Fibroblast of peridontal ligament (primary cell): ENCODE results near the gene INSR.
"Not testable (repeated sequence)": the region's sequence is repeated elsewhere in the genome, so short reads cannot be mapped to it uniquely, and the experiment has no call there.

ENCODE experiments used
- DNase-seq: peaks from one replicate; pipeline ENCODE4 v3.0.0-alpha.2; 2010; ENCODE audit errors: extremely low read depth

The INSR gene

DNA sequence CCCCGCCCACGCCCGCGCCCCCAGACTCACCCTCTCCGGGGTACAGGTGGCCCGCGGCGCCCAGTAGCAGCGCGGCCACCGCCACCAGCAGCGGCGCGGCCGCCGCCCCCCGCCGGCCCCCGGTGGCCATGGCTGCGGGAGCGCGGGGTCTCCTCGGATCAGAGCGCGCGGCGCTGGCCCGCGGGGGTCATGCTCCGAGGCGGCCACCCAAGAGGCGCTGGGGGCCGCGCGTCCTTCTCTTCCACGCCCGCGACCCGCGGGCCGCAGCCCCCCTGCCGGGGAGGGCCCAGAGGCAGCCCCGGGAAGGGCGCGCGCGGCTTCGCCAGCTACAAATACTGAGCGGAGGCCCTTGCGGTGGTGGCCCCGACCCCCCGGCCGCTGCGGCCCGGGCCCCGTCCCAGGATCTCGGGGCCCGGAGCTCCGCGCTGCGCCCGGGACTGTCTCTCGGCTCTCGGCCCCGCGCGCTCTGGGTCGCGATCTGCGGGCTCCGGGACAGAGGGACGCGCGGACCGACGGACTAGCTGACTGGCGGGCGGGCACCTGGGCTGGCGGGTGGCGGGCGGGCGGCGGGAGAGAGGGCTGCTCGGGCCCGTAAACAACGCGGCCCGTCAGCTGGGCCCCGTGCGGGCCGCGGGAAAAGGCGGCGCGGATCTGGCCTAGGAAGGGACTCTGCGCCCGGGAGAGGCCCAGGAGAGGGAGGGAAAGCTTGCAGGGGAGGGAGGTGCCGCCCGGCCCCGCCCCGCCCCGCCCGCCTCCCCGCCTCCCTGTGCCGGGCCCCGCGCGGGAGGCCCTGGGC lies at the start of gene INSR:
Gene INSR (minus strand): TSS at position 653 of the 796 bp plus-strand sequence. CDS start 523 bp downstream, at position 130.
- DNase-seq: peak; percentile 82

DNA sequence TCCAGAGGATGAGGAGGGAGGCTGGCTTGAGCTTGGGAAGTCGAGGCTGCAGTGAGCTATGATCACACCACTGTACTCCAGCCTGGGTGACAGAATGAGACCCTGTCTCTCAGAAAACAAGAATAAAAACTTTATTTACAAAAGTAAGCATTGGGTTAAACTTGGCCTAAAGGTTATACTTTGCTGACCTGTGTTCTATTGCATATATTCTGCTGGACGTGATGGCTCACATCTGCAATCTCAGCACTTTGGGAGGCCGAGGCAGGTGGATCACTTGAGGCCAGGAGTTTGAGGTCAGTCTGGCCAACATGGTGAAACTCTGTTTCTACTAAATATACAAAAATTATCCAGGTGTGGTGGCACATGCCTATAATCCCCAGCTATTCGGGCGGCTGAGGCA lies 47.9 kb upstream of the INSR start:
- no peak for DNase-seq

- peak; percentile 79 for DNase-seq
Measured at GRCh38 chr19:7340959-7341837, 47.0 kb upstream of the INSR start.

DNA sequence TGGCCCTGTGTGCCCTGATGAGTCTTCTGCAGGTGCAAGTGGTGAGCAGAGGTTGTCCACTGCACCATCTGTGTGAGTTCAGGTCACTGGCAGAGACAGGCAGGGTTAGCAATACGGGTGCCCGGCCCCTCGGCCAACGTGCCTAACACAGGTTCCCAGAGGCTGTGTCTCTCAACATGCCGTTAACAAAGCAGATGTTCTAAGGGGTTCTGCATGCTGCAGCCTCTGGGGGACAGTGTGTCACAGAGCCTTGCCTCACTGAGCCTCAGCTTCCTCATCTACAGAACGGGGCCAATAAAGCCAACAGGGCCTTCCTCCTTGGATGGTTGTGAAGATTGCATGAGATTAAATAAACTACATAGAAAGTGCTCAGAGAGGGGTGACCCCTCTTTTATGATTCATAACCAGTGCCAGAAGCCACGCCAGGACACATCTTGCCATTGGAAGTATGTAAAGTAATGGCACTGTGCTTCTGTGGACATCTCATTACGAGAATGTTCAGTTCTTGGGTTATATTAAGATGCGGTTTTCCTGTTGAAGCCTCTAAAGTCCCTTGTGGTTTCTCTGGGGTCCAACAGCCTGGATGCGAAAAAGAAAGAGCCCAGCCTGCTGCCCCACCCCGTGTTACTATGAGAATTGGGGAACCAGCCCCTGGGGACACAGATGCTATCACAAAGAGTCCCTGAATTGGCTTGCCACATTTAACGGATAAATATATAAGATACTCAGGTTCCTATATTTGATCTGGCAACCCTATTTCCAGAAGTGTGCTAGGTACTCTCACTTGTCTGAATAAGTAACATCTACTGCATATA lies 43.4 kb upstream of the INSR start:
- no peak for DNase-seq

DNA sequence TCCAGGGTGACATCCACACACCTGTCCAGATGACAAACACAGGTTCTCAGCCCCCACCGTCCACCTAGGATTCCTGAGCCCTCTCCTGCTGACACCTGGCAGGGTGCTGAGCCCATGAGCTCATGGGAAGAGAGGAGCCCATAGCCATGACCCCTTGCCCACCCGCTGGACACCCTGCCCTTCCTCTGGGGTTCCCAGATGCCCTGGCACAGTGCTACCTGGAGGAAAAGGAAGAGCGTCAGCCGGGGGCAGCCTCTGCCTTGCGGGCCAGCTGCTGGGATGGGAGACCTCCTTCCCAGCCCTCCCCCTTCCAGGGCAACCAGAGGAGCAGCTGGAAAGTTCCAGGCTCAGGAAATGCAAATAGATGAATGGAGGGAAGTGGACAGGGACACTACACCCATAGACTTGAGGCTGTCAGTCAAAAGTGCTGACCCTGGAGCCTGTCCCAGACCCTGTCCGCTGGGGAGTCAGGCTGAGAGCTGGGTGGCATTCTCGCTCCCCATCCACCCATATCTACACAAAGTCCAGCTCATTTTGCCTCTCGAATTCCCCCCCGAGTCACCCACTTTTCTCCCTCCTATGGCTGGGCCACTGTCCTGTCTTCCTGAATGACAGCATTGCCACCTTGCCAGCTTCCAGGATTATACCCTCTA lies 42.2 kb upstream of the INSR start:
- DNase-seq: no peak

- no peak for DNase-seq
Measured at GRCh38 chr19:7333198-7334118, 39.2 kb upstream of the INSR start.

DNA sequence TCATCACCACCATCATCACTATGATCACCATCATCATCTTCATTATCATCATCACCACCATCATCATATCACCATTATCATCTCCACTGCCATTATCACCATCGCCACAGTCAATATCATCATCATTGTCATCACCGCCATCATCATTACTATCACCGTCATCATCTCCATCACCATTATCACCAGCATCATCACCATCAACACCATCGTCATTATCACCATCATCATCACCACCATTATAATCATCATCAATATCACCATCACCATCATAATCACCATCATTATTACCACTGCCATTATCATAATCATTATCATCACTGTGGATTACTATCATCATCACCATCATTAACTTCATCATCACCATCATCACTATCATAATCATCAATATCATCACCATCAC lies 37.2 kb upstream of the INSR start:
- no peak for DNase-seq

DNA sequence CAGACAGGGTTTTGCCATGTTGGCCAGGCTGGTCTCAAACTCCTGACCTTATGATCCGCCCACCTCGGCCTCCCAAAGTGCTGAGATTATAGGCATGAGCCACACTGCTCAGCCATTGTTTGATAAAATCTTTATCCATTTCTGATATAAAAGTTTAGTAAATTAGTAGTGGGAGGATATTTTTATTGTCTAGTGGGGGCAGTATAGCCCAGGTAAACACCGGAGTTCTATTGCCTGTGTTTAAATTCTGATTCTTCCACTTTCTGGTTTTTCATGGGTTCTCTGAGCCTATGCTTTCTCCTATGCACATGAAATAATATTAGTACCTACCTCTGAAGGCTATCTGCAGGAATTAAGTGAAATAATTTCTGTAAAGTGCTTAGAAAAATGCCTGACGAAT lies 34.4 kb upstream of the INSR start:
- no peak for DNase-seq

DNA sequence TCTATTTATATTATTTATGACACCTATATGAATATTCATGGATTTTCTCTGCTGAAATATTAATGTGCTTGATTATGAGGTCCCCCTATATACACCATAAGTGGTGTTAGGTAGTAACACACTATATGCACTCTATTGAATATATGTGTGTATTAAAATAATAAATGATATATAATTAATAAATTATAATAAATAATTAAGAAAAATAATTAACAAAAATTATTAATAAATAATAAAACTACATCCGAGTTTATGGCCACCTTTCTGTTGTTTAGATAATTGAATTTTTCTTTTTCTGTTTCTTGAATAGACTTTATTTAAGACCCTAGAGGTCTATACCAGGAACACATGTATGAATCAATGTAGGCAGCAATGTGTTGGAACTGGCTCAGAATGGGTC lies 33.6 kb upstream of the INSR start:
- no peak for DNase-seq

DNA sequence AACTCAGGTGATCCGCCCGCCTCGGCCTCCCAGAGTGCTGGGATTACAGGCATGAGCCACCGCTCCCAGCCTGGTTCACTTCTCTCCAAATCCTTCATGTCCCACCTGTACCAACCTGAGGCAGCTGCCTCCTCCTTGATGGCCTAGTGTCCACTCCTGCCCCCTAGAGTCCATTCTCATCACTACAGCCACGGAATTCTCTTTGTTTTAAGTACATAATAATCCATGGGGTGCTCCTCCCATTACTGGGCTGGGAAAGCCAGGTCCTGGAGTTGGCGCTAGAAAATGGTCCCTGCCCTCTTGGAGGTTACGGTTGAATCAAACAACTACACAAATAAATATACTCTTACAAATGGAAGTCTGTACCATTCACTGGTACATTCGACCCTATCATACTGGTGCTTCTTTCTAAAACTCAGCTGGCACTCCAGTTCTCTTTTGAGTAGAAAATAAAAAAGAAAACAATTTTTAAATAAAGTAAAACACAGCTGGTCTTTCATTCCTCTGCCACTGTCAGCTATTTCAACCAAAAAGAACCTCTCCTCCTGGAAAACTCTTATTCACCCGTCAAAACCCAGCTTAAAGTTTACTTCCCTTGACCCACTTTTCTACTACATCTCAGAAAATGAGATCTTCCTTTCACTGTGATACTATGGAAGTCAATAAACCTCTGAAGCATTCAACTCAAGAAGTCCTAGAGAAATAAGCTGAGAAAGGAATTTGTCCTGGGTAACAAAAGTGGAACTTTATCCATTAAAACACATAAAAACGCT lies 32.1 kb upstream of the INSR start:
- DNase-seq: no peak

- no peak for DNase-seq
Measured at GRCh38 chr19:7318176-7318575, 24.0 kb upstream of the INSR start.

- DNase-seq: no peak
Measured at GRCh38 chr19:7312816-7313215, 18.6 kb upstream of the INSR start.

DNA sequence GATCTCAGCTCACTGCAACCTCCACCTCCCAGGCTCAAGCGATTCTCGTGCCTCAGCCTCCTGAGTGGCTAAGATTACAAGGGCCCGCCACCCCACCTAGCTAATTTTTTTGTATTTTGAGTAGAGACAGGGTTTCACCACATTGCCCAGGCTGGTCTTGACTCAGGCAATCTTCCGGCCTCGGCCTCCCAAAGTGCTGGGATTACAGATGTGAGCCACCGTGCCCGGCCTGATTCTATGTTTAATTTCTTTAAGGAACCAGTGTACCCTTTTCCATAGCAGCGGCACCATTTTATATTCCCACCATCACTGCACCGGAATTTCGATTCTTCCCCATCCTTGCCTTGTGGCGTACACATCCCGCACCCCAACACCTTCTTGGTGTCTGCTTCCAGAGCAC lies 17.7 kb upstream of the INSR start:
- DNase-seq: no peak

- not testable (repeated sequence) for DNase-seq
Measured at GRCh38 chr19:7308327-7308726, 14.1 kb upstream of the INSR start.

- DNase-seq: no peak
Measured at GRCh38 chr19:7307590-7308218, 13.5 kb upstream of the INSR start.

- DNase-seq: no peak
Measured at GRCh38 chr19:7304200-7304599, 10.0 kb upstream of the INSR start.

GRCh38 chr19:7303470-7303869 lies 9.3 kb upstream of the INSR start:
- DNase-seq: no peak

DNA sequence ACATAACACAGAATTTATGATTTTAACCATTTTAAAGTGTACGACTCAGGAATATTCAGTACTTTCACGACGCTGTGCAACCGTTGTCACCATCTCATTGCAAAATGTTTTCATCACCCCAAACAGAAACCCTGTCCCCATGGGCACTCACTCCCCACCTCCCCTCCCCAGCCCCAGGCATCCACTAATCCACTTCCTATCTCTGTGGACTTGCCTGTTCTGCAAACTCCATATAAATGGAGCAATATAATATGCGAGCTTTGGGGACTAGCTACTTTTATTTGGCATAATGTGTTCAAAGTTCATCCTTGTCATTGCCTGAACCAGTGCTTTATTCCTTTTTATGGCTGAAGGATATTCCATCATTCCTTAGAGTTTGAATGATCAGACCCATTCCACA lies 7.3 kb upstream of the INSR start:
- DNase-seq: no peak

DNA sequence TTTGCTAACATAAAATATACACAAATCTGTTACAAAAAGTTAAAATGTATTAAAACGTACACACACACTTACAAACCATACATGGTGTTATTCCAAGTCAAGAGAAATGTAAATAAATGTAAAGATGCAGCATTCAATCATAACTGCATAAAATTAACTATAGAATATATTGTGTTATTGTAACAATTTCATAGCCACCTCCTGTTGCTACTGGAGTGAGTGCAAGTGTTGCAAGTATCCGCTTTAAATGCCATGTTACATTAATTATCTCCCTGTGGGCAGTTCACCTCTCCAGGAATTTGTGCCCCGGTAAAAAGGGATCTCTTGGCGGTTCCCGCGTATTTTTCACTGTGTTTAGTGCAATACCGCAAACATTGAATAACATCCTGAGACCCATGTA lies 3.5 kb upstream of the INSR start:
- no peak for DNase-seq
